GM12878 (cell line): ENCODE data around the gene NUP214. TPM values are rescaled to one million over a fixed set of nuclear protein-coding genes. Genes with fewer than 3 reads are reported as not detected.

ENCODE experiments used
- ATAC-seq: fragments of 200-7000 bp; cut with Tn5 transposase; 3 replicates; pipeline ENCODE4 v1.9.1; 2020; ENCODE audit warnings: mild to moderate bottlenecking, moderate library complexity
- BruUV-seq: library from RNA; stranded (reverse); fragments of 400-500 nt; replicated peaks from 2 replicates; lab custom pipeline; 2021; lab: Mats Ljungman, UMichigan
- CTCF ChIA-PET: fragments of 300-600 bp; sonication (Branson Sonifier 250); formaldehyde crosslinking; extraction: SDS; loops from one replicate; lab custom pipeline; 2021; ENCODE audit warnings: inconsistent platforms; lab: Yijun Ruan, JAX
- POLR2A ChIA-PET: fragments of 350-600 bp; formaldehyde crosslinking; extraction: SDS; loops from one replicate; lab custom pipeline; 2021; ENCODE audit warnings: inconsistent platforms; lab: Charles Lee
- RAD21 ChIA-PET: fragments of 300-600 bp; sonication (Branson Sonifier 250); formaldehyde crosslinking; loops from one replicate; lab custom pipeline; 2023; ENCODE audit warnings: antibody characterized with exemption; ENCODE audit not compliant: unreplicated experiment; lab: Charles Lee
- SMC1A ChIA-PET: fragments of 300-600 bp; sonication (Branson Sonifier 250); formaldehyde crosslinking; loops from one replicate; lab custom pipeline; 2023; ENCODE audit not compliant: unreplicated experiment, uncharacterized antibody; lab: Charles Lee
- DNase-seq: peaks from one replicate; pipeline ENCODE4 v3.0.0-alpha.2; 2011; ENCODE audit warnings: low read depth, low spot score
- FAIRE-seq: peaks from 3 replicates; lab custom pipeline; 2011; peaks lifted over from hg19 to GRCh38; lab: Jason Lieb, UNC
- H2AFZ ChIP-seq: 2 replicates; pipeline ENCODE4 v1.6.0; 2011; ENCODE audit warnings: low read depth, low read length, control low read depth; ENCODE audit not compliant: control insufficient read depth
- H3K27ac ChIP-seq: 2 replicates; pipeline ENCODE4 v1.5.1; 2011; ENCODE audit warnings: control low read depth; ENCODE audit not compliant: control insufficient read depth, insufficient read depth
- H3K27me3 ChIP-seq, 2 experiments: replicated peaks in 1 of 2; 2 replicates each; pipeline versions ENCODE4 v1.6.0 to v1.6.1; 2011; ENCODE audit warnings: low read length in 1 of 2; ENCODE audit not compliant: control insufficient read depth in 2 of 2, insufficient read depth in 2 of 2
- H3K36me3 ChIP-seq, 2 experiments: 2 replicates each; pipeline ENCODE4 v1.5.1; 2011; ENCODE audit warnings: low read length in 1 of 2; ENCODE audit not compliant: control insufficient read depth in 2 of 2, insufficient read depth in 2 of 2
- H3K4me1 ChIP-seq: 2 replicates; pipeline ENCODE4 v1.6.1; 2011; ENCODE audit warnings: mild to moderate bottlenecking, low read length, moderate library complexity, mixed read lengths; ENCODE audit not compliant: control insufficient read depth, insufficient read depth
- H3K4me2 ChIP-seq: 2 replicates; pipeline ENCODE4 v1.6.0; 2011; ENCODE audit warnings: control low read depth; ENCODE audit not compliant: control insufficient read depth, insufficient read depth
- H3K4me3 ChIP-seq: fragments of 200-600 bp; sonication (generic); 2 replicates; pipeline ENCODE4 v1.5.1; 2016
- H3K79me2 ChIP-seq: 2 replicates; pipeline ENCODE4 v1.6.0; 2011; ENCODE audit warnings: low read length; ENCODE audit not compliant: control insufficient read depth, insufficient read depth
- H3K9ac ChIP-seq: 2 replicates; pipeline ENCODE4 v1.8.0; 2011; ENCODE audit warnings: low read length, control low read depth, mixed read lengths; ENCODE audit not compliant: control insufficient read depth, insufficient read depth
- H3K9me3 ChIP-seq: replicated peaks from 3 replicates; pipeline ENCODE4 v1.5.1; 2011; ENCODE audit warnings: mild to moderate bottlenecking, low read length; ENCODE audit not compliant: control insufficient read depth, insufficient read depth
- H4K20me1 ChIP-seq: 2 replicates; pipeline ENCODE4 v1.6.0; 2011; ENCODE audit not compliant: control insufficient read depth, insufficient read depth
- BACH1 ChIP-seq: fragments of 450-650 bp; IDR thresholded peaks from 2 replicates; pipeline ENCODE4 v1.6.1; 2017; ENCODE audit warnings: mild to moderate bottlenecking, borderline replicate concordance
- FOXK2 ChIP-seq: fragments of 450-650 bp; IDR thresholded peaks from 2 replicates; pipeline ENCODE4 v1.6.1; 2017; ENCODE audit warnings: mild to moderate bottlenecking, moderate library complexity
- LARP7 ChIP-seq: fragments of 450-650 bp; IDR thresholded peaks from 2 replicates; pipeline ENCODE4 v1.6.1; 2017; ENCODE audit warnings: mild to moderate bottlenecking
- MEF2A ChIP-seq: IDR thresholded peaks from 2 replicates; pipeline ENCODE4 v1.6.1; 2011; ENCODE audit warnings: low read depth, mild to moderate bottlenecking, low read length, moderate library complexity; ENCODE audit not compliant: insufficient read depth
- NFYB ChIP-seq: IDR thresholded peaks from 2 replicates; pipeline ENCODE4 v1.6.1; 2011; ENCODE audit warnings: low read depth, mild to moderate bottlenecking, low read length, improper control_type of control experiment, moderate library complexity; ENCODE audit not compliant: insufficient read depth
- POLR2A ChIP-seq: IDR thresholded peaks from 2 replicates; pipeline ENCODE4 v1.6.1; 2011; ENCODE audit warnings: low read depth, mild to moderate bottlenecking, low read length
- RAD21 ChIP-seq: IDR thresholded peaks from 2 replicates; pipeline ENCODE4 v1.6.1; 2011; ENCODE audit warnings: mild to moderate bottlenecking, low read depth, low read length, moderate library complexity; ENCODE audit not compliant: insufficient read depth
- SPI1 ChIP-seq: IDR thresholded peaks from 2 replicates; pipeline ENCODE4 v1.6.1; 2011; ENCODE audit warnings: low read depth, mild to moderate bottlenecking, low read length, moderate library complexity, borderline replicate concordance; ENCODE audit not compliant: insufficient read depth
- WRNIP1 ChIP-seq: IDR thresholded peaks from 2 replicates; pipeline ENCODE4 v1.6.1; 2011; ENCODE audit warnings: low read depth, low read length, improper control_type of control experiment, borderline replicate concordance
- ZNF24 ChIP-seq: fragments of 450-650 bp; IDR thresholded peaks from 2 replicates; pipeline ENCODE4 v1.6.1; 2017; ENCODE audit warnings: antibody characterized with exemption, mild to moderate bottlenecking
- WGBS: methylation state at CpG from one replicate; pipeline ENCODE4 v1.1.6; 2016; ENCODE audit warnings: low lambda C conversion rate; ENCODE audit not compliant: insufficient replicate concordance, insufficient coverage; ENCODE audit errors: missing lambda C conversion rate; 5-methylcytosine and 5-hydroxymethylcytosine counted together
- in situ Hi-C: fragments of 300-500 bp; cut with MboI; formaldehyde crosslinking; loops from 9 replicates; pipeline ENCODE4 v1.14.3; 2018; ENCODE audit warnings: mixed read lengths
- intact Hi-C: fragments of 100-400 bp; cut with micrococcal nuclease; formaldehyde crosslinking; loops from one replicate; pipeline ENCODE4 v1.14.2; 2022; ENCODE audit not compliant: unreplicated experiment
- polyA plus RNA-seq, 11 experiments: library from polyadenylated mRNA; depleted of rRNA in 4 of 11; unstranded in 6 of 11; stranded (reverse) in 5 of 11; fragments of >200 nt; fragmentation: Nextera tagmentation in 4 of 11; fragmentation: Illumina TruSeq in 1 of 11; extraction: Ambion mirVana in 4 of 11; extraction: Trizol in 1 of 11; gene quantifications; 1 replicate in 1 of 11; 2 replicates in 10 of 11; pipeline versions ENCODE4 v1.2.1 to v1.2.3, GENCODE V29; 2011 to 2016; ENCODE audit warnings: inconsistent platforms in 2 of 11, missing spikeins in 2 of 11, low read depth in 1 of 11
- total RNA-seq, 4 experiments: library from RNA; depleted of rRNA in 3 of 4; stranded (reverse); fragments of >200 nt in 3 of 4; fragmentation: Illumina TruSeq in 1 of 4; extraction: Trizol in 1 of 4; gene quantifications; 2 replicates each; pipeline versions ENCODE4 v1.2.1 to v1.2.3, GENCODE V29; 2013 to 2021
- TF ChIP-seq, protein P1 (sequence below): IDR thresholded peaks from 2 replicates; pipeline ENCODE4 v1.6.1; 2012; ENCODE audit warnings: low read depth, low read length, improper control_type of control experiment
- TF ChIP-seq, protein P2 (sequence below): IDR thresholded peaks from 2 replicates; pipeline ENCODE4 v1.6.1; 2011; ENCODE audit warnings: mild to moderate bottlenecking, low read depth, low read length, moderate library complexity; ENCODE audit not compliant: insufficient replicate concordance

The NUP214 gene
- total and polyA plus RNA-seq, 10 of the 15 experiments (the other 5 are each of a cell fraction or from before 2014, with no cell fraction given) = 11.7 to 53.8 (median 17.6) TPM

DNA sequence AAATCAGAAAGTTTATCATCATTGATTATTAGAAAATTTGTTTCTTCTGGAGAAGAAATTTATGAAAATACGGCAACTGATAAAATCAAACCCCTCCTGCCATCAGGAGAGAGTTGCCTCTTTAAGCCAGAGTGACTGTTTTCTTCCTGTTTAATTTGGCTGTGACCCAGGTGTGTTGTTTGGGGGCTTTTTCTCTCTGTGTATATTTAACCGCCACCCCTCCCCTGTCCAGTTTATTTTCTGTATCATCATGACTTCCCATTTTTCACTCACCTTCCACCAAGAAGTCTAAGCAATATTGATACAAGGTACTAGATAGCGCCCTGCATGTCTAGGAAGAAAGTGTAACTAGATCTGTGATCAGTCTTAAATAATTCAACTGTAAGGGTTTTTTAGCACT, 100.8 kb downstream of the NUP214 start:
- no TSS peak for BruUV-seq
- ChIA-PET POLR2A (no interaction called here), RAD21 (no interaction called here), CTCF (no interaction called here), SMC1A (no interaction called here)
- TF ChIP-seq BACH1 (no peak), MEF2A (no peak), WRNIP1 (no peak), SPI1 (0 out of 2 replicates have a peak, but pooled peaks have one; percentile 2)
- no peak for DNase-seq
- Histone ChIP-seq H3K4me2 (no peak overlapping the region), H3K27me3 (no peaks in the 10 kb centered on the region), H4K20me1 (no peaks in the 10 kb centered on the region), H3K36me3 (peaks cover 4 to 10% of the 10 kb centered on the region in 2 experiments; a peak in 3 of 4 replicates), H3K9me3 (no peaks in the 10 kb centered on the region), H3K79me2 (no peaks in the 10 kb centered on the region), H3K4me3 (no peak overlapping the region), H3K9ac (no peak overlapping the region), H2AFZ (no peak overlapping the region), H3K4me1 (no peaks in the 10 kb centered on the region), H3K27ac (no peak overlapping the region)
- ATAC-seq = no peak
- in situ Hi-C loops = no loop called here
- 98% methylated on average over 3 of the region's 3 CpGs for WGBS
- FAIRE-seq = no peak
- intact Hi-C loops = no loop called here

DNA sequence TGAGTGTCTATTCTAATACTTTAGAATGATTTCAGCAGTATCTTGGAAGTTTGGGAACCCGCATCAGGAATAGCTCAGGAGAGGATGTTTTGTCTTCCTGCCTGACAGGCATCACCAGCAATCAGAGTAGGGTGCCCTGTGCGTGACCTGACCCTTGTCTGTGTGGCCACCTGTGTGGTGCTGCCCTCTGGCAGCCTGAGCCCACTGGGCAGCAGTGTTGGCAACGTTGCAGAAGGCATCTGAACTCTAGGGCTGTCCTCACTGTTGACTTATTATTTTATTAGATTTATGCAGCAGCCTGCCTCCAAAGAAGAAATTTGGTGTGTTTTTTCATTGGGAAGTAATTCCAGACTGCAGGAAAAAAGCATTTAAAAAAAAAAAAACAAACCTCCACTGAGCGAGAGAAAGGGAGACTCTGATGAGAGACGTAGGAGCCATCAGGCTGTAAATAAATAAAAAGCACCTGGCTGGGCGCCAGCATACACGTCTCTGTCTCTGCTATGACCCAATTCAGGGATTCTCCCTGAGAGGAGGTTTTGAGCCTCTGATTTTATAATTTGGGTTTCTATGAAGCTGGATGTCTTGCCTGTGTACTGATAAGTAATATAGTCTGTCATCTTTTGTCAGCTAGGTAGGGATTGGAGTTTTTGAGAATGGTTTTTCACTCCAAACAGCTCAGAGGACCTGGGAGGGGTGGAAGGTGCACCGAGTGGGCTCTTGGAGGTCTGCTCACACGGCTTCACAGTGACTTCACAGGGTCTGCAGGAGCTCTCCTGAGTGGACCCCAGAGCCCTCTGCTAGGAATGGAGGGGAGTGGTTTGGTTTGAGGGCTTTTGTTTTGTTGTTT, 101.9 kb downstream of the NUP214 start:
- Histone ChIP-seq H3K27ac (no peak overlapping the region), H3K36me3 (peaks cover 4 to 13% of the 10 kb centered on the region in 2 experiments; a peak in 3 of 4 replicates), H3K4me1 (no peaks in the 10 kb centered on the region), H2AFZ (no peak overlapping the region), H3K27me3 (no peaks in the 10 kb centered on the region), H3K4me3 (no peak overlapping the region), H3K9me3 (no peaks in the 10 kb centered on the region), H3K4me2 (no peak overlapping the region), H3K9ac (no peak overlapping the region), H4K20me1 (no peaks in the 10 kb centered on the region), H3K79me2 (no peaks in the 10 kb centered on the region)
- TF ChIP-seq, protein P1, sequence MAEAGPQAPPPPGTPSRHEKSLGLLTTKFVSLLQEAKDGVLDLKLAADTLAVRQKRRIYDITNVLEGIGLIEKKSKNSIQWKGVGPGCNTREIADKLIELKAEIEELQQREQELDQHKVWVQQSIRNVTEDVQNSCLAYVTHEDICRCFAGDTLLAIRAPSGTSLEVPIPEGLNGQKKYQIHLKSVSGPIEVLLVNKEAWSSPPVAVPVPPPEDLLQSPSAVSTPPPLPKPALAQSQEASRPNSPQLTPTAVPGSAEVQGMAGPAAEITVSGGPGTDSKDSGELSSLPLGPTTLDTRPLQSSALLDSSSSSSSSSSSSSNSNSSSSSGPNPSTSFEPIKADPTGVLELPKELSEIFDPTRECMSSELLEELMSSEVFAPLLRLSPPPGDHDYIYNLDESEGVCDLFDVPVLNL = no peak
- no peak for TF ChIP-seq RAD21
- no peak for TF ChIP-seq NFYB
- TF ChIP-seq LARP7 = no peak
- TF ChIP-seq, protein P2, sequence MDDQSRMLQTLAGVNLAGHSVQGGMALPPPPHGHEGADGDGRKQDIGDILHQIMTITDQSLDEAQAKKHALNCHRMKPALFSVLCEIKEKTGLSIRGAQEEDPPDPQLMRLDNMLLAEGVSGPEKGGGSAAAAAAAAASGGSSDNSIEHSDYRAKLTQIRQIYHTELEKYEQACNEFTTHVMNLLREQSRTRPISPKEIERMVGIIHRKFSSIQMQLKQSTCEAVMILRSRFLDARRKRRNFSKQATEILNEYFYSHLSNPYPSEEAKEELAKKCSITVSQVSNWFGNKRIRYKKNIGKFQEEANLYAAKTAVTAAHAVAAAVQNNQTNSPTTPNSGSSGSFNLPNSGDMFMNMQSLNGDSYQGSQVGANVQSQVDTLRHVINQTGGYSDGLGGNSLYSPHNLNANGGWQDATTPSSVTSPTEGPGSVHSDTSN = no peak
- TF ChIP-seq ZNF24 = no peak
- no peak for TF ChIP-seq FOXK2
- TF ChIP-seq POLR2A = no peak
- DNase-seq (no peak), FAIRE-seq (no peak), ATAC-seq (peak; percentile 25; the same call in 2 of the 3 replicates)
- in situ Hi-C loops = no loop called here
- ChIA-PET POLR2A (no interaction called here), CTCF (interaction anchor here (0.9 kb wide), 1 partner anchor 22 kb away, joined by 3 read pairs; no protein-coding TSS in a partner anchor), SMC1A (no interaction called here), RAD21 (no interaction called here)
- BruUV-seq = no TSS peak
- WGBS = 90% methylated on average over 9 of the region's 9 CpGs
- intact Hi-C loops = no loop called here
